ENCODE data around the gene NKPD1. TPM values are rescaled to one million over a fixed set of nuclear protein-coding genes. Genes with fewer than 3 reads are reported as not detected.

Gene NKPD1
- total and polyA plus RNA-seq, 2 experiments from 2014 or later, result 0.24 to 1.3 TPM

- Histone ChIP-seq H2AFZ (no peak overlapping the region), H3K27me3 (ENCODE audit: insufficient read depth) (peaks cover 22% of the 10 kb centered on the region), H3K4me2 (no peak overlapping the region), H3K4me1 (ENCODE audit: insufficient read depth) (no peaks in the 10 kb centered on the region), H3F3A (replicated peaks; ENCODE audit: low read depth) (0 out of 2 replicates have a peak, but pooled peaks cover 7% of the 10 kb centered on the region), H3K79me2 (replicated peaks; ENCODE audit: insufficient read depth) (no peaks in the 10 kb centered on the region), H4K20me1 (replicated peaks; ENCODE audit: insufficient read depth) (no peaks in the 10 kb centered on the region; the same call in 1 of the 2 replicates), H3K4me3 (no peak overlapping the region), H3K9me2 (ENCODE audit: insufficient read depth) (no peaks in the 10 kb centered on the region), H3K27ac (ENCODE audit: low read depth) (no peak overlapping the region), H3K36me3 (ENCODE audit: insufficient read depth) (no peaks in the 10 kb centered on the region)
- no peak overlapping the region for H3K27ac Mint-ChIP-seq
- TF ChIP-seq REST (IDR thresholded peaks at IDR 0.05; ENCODE audit: unreplicated experiment) (no peak), CTCF (conservative IDR thresholded peaks at IDR 0.05; ENCODE audit: low read depth in 2 of 2) (peak; percentile 55 to 69)
- peaks cover 38% of the 10 kb centered on the region for H3K27me3 Mint-ChIP-seq (ENCODE audit: insufficient read depth, low read depth, poor library complexity)
- ATAC-seq (peak; percentile 37), DNase-seq (ENCODE audit: low spot score) (peak; percentile 77)
- H3K36me3 Mint-ChIP-seq (ENCODE audit: low read depth), result peaks cover 8% of the 10 kb centered on the region
- peaks cover 4% of the 10 kb centered on the region for H3K4me1 Mint-ChIP-seq
- peaks cover 7% of the 10 kb centered on the region; the same call in 2 of the 3 replicates for H3K9me3 Mint-ChIP-seq
- H3K4me3 Mint-ChIP-seq, result no peak overlapping the region
Measured at GRCh38 chr19:45147835-45148676, 12.7 kb downstream of the NKPD1 start.

GRCh38 chr19:45146741-45147205 lies 14.0 kb downstream of the NKPD1 start:
- H2AFZ ChIP-seq, result no peak overlapping the region
- DNase-seq (ENCODE audit: low spot score) (no peak), ATAC-seq (no peak)
- H3K4me2 ChIP-seq, result no peak overlapping the region
- H3K27me3 ChIP-seq (ENCODE audit: insufficient read depth), result peaks cover 9% of the 10 kb centered on the region
- Mint-ChIP-seq H3K27me3 (ENCODE audit: insufficient read depth, low read depth, poor library complexity) (peaks cover 30% of the 10 kb centered on the region), H3K36me3 (ENCODE audit: low read depth) (peaks cover 16% of the 10 kb centered on the region), H3K4me3 (no peak overlapping the region), H3K27ac (no peak overlapping the region), H3K4me1 (no peaks in the 10 kb centered on the region; the same call in 2 of the 3 replicates), H3K9me3 (peaks cover 2% of the 10 kb centered on the region; the same call in 2 of the 3 replicates)
- no peaks in the 10 kb centered on the region for H3K9me2 ChIP-seq (ENCODE audit: insufficient read depth)
- H3K79me2 ChIP-seq (replicated peaks; ENCODE audit: insufficient read depth), result no peaks in the 10 kb centered on the region
- H3K27ac ChIP-seq (ENCODE audit: low read depth), result no peak overlapping the region
- H3F3A ChIP-seq (replicated peaks; ENCODE audit: low read depth), result 0 out of 2 replicates have a peak, but pooled peaks cover 3% of the 10 kb centered on the region
- H4K20me1 ChIP-seq (replicated peaks; ENCODE audit: insufficient read depth), result peaks cover 3% of the 10 kb centered on the region
- TF ChIP-seq CTCF (conservative IDR thresholded peaks at IDR 0.05; ENCODE audit: low read depth in 2 of 2), result no peak
- TF ChIP-seq ETS1 (IDR thresholded peaks at IDR 0.05), result no peak
- TF ChIP-seq STAT1 (IDR thresholded peaks at IDR 0.05; ENCODE audit: unreplicated experiment), result no peak
- no peak for TF ChIP-seq POLR2AphosphoS5 (IDR thresholded peaks at IDR 0.05; ENCODE audit: low read depth)
- TF ChIP-seq ZNF331 (CRISPR knock-in tag; IDR thresholded peaks at IDR 0.05; ENCODE audit: low read depth), result no peak
- TF ChIP-seq NANOG (IDR thresholded peaks at IDR 0.05; ENCODE audit: borderline replicate concordance), result no peak
- no peak for TF ChIP-seq EZH2 (IDR thresholded peaks at IDR 0.05; ENCODE audit: low read depth, unreplicated experiment)
- no peak for TF ChIP-seq ZNF114 (CRISPR knock-in tag; IDR thresholded peaks at IDR 0.05)
- no peak for TF ChIP-seq CREB1 (CRISPR knock-in tag; IDR thresholded peaks at IDR 0.05; ENCODE audit: low read depth)
- no peak for TF ChIP-seq REST (IDR thresholded peaks at IDR 0.05; ENCODE audit: unreplicated experiment)
- H3K4me1 ChIP-seq (ENCODE audit: insufficient read depth), result no peaks in the 10 kb centered on the region
- no peaks in the 10 kb centered on the region for H3K36me3 ChIP-seq (ENCODE audit: insufficient read depth)
- H3K4me3 ChIP-seq, result no peak overlapping the region
